ENCODE data around the gene PLPPR5.

Gene PLPPR5

GRCh38 chr1:98870959-98871903, 133.4 kb downstream of the PLPPR5 start:
- no peak for TF ChIP-seq CTCF (IDR thresholded peaks at IDR 0.05; ENCODE audit: insufficient read depth, low read depth, low read length, missing control alignments)
- H3K4me3 ChIP-seq (ENCODE audit: low read length), result no peak overlapping the region
- no peak for DNase-seq (ENCODE audit: low read depth)

- DNase-seq (ENCODE audit: low read depth), result no peak
- no peak for TF ChIP-seq CTCF (IDR thresholded peaks at IDR 0.05; ENCODE audit: insufficient read depth, low read depth, low read length, missing control alignments)
- no peak overlapping the region for H3K4me3 ChIP-seq (ENCODE audit: low read length)
These were observed 138.9 kb downstream of the PLPPR5 start for GRCh38 chr1:98865796-98866195.

- H3K4me3 ChIP-seq (ENCODE audit: low read length), result no peak overlapping the region
- TF ChIP-seq CTCF (IDR thresholded peaks at IDR 0.05; ENCODE audit: insufficient read depth, low read depth, low read length, missing control alignments), result no peak
- DNase-seq (ENCODE audit: low read depth), result no peak
These were observed 144.3 kb downstream of the PLPPR5 start for GRCh38 chr1:98860329-98860728.

- TF ChIP-seq CTCF (IDR thresholded peaks at IDR 0.05; ENCODE audit: insufficient read depth, low read depth, low read length, missing control alignments), result no peak
- H3K4me3 ChIP-seq (ENCODE audit: low read length), result no peak overlapping the region
- no peak for DNase-seq (ENCODE audit: low read depth)
These were observed 150.5 kb downstream of the PLPPR5 start for GRCh38 chr1:98854137-98854536.

GRCh38 chr1:98849969-98850636, 154.6 kb downstream of the PLPPR5 start:
- TF ChIP-seq CTCF (IDR thresholded peaks at IDR 0.05; ENCODE audit: insufficient read depth, low read depth, low read length, missing control alignments), result no peak
- H3K4me3 ChIP-seq (ENCODE audit: low read length), result no peak overlapping the region
- no peak for DNase-seq (ENCODE audit: low read depth)

- H3K4me3 ChIP-seq (ENCODE audit: low read length), result no peak overlapping the region
- peak; percentile 25 for DNase-seq (ENCODE audit: low read depth)
- TF ChIP-seq CTCF (IDR thresholded peaks at IDR 0.05; ENCODE audit: insufficient read depth, low read depth, low read length, missing control alignments), result no peak
These were observed 162.4 kb downstream of the PLPPR5 start for GRCh38 chr1:98842241-98842640.
